GM13977 (cell line): ENCODE data around the gene AFF3.

ENCODE experiments used
- DNase-seq: peaks from one replicate; pipeline ENCODE4 v3.0.0; 2012; ENCODE audit warnings: low spot score
- in situ Hi-C: fragments of 300-500 bp; cut with MboI; formaldehyde crosslinking; loops from one replicate; pipeline ENCODE4 v1.12.0; 2022; ENCODE audit warnings: low sequenced_read_pairs, low pct_unique_long_range_greater_than_20kb, mixed read lengths, inconsistent platforms; ENCODE audit not compliant: unreplicated experiment
- TF ChIP-seq, protein P1 (sequence below): IDR thresholded peaks from 2 replicates; pipeline ENCODE4 v1.5.1; 2012; ENCODE audit warnings: mild to moderate bottlenecking, control low read depth; ENCODE audit not compliant: insufficient read depth; ENCODE audit errors: extremely low read depth, missing control alignments

AFF3 gene

DNA sequence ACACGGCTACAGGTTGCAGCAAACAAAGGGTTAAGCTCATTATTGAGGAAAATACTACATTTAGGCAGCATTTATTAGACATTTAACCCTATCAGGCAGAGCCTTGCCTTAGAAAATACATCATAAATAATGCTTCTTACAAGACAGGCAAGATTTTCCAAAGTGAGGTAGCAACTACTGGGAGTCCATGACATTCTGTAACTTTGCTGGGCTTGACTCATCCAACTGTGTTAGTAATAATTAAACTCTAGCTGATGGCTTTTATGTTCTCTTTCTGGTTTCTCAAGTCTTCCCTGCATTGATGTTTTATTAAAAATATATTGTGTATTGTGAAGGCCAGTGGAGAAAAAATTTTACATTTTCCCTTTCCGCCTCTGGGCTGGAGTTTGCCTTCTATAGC is 291.3 kb downstream of the AFF3 start:
- in situ Hi-C loops = no loop called here
- TF ChIP-seq, protein P1, sequence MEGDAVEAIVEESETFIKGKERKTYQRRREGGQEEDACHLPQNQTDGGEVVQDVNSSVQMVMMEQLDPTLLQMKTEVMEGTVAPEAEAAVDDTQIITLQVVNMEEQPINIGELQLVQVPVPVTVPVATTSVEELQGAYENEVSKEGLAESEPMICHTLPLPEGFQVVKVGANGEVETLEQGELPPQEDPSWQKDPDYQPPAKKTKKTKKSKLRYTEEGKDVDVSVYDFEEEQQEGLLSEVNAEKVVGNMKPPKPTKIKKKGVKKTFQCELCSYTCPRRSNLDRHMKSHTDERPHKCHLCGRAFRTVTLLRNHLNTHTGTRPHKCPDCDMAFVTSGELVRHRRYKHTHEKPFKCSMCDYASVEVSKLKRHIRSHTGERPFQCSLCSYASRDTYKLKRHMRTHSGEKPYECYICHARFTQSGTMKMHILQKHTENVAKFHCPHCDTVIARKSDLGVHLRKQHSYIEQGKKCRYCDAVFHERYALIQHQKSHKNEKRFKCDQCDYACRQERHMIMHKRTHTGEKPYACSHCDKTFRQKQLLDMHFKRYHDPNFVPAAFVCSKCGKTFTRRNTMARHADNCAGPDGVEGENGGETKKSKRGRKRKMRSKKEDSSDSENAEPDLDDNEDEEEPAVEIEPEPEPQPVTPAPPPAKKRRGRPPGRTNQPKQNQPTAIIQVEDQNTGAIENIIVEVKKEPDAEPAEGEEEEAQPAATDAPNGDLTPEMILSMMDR = no peak
- DNase-seq = no peak

DNA sequence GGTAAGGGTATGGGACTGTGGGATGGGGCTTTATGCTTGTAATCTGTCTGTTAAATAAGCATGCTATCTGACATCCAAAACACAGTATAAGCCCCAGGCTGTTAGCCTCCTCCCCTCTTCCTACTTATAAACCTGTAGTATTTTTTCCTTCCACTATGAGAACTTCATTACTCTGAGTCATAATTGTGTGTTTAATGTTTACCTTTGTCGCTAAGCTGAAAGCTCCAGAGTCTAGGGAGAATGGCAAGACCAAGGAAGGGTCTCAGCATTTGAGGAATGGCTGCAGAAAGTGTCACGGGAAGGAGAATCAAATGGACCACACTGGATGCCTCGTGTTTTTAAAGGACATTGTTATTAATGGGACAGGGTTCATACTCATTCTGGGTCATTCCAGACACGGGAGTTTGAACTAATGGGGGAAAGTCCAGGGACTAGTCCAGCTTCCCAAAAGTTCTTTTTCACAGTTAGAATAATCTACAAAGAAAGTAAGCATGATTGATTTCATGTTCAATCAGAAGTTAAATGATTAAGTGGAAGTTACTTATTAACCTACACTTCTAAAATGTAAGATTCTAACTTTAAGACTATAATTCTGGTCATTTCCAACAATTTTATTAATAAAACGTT is 292.2 kb downstream of the AFF3 start:
- in situ Hi-C loops = no loop called here
- TF ChIP-seq, protein P1 = no peak
- no peak for DNase-seq

DNA sequence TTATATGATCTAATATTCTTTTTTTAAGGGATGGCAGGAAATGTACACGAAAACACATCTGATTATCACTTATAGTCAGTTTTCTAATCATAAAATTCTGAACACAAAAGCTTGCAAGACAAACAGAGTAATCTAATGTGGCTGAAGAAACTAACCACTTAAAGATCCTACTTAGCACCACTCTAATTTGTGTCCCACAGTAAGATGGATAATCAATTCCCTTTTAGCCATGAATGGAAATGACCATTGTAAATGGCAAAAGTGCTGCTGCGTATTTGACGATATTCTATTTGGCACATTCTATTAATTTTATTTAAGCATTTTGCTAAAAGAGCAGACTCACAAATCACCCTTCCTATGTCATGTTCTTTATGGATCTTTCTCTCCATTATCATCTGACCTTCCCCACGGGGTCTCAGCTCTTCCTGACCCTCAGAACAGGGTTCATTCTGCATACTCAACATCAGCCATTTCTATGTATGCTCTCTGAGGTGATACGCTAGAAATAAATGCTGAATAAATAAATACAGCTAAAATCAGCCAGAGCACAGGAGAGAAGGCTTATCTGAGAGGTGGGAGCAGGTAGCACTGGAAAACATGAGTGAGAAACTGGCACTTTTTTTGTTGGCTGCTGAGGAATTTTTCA is 295.8 kb downstream of the AFF3 start:
- TF ChIP-seq, protein P1 = no peak

DNA sequence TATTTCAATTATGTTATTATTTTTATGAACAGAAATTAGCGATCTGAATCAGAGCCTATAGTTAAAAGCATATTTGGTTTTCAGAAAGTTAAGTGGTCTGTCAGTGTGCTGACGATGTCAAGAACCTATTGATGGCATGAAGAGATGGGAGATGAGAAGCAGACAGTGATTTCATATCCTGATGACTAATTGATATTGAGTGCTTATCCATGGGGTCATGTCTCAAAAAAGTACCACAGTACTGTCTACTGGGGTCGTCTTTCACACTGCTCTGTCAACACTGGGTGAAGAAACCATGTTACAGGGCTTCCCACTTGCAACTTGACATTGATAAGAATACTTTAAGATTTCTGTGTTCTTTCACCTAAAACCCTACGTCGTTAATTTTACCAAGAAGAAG is 297.1 kb downstream of the AFF3 start:
- in situ Hi-C loops = no loop called here
- no peak for DNase-seq
- TF ChIP-seq, protein P1 = no peak

More for the DNA sequence above, 295.8 kb downstream of the AFF3 start:
- no peak for DNase-seq
- in situ Hi-C loops = no loop called here

DNA sequence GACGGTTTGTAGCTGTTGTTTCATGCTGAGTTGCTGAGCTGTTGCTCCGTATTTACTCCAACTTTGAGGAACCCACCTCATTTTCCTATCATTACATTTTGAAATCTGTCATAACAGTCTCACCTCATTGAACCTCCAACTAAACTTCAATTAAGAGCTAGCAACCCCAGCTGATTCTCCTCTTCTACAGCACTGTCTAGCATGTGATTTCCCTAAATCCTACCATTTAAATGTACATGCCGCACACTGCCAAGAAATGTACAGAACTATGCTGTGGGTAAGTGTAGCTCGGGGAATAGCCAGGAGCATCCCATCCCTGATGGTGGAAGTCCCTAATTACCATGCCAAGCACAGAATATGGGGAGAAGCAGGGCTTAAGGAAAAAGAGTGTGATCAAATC is 299.9 kb downstream of the AFF3 start:
- DNase-seq = no peak
- in situ Hi-C loops = no loop called here
- TF ChIP-seq, protein P1 = no peak

DNA sequence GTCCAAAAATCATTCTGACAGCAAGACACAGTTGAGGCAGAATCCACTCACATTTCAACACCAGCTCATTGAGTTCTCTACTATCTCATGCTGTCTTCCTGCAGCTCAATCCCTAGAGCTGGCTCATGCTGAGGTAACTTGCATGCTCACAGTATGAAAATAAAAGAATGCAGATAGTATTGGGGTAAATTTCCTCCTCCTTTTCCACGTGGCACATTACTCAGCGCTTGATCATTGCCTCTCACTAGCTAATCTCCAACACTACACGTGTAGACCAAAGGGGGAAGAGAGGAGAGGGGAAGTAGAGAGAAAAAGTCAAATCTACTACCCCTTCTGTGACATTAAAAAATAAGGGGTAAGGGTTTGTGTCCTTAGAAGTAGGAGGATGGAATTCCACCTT is 300.6 kb downstream of the AFF3 start:
- in situ Hi-C loops = no loop called here
- no peak for DNase-seq
- TF ChIP-seq, protein P1 = no peak
